ENCODE results near the gene BET1L.
"Not testable (repeated sequence)": the region's sequence is repeated elsewhere in the genome, so short reads cannot be mapped to it uniquely, and the experiment has no call there.

Gene BET1L

GRCh38 chr11:224424-224823, 17.2 kb upstream of the BET1L start:
- H3K36me3 ChIP-seq (replicated peaks) = no peaks in the 10 kb centered on the region
- H3K4me3 ChIP-seq (ENCODE audit: low read depth, low read length) = no peak overlapping the region
- H3K27ac ChIP-seq = no peak overlapping the region
- in situ Hi-C loops (cut with HindIII; ENCODE audit: low pct_ligation_motif_present, low sequenced_read_pairs) = no loop called here
- no peak for TF ChIP-seq CTCF (IDR thresholded peaks at IDR 0.05; ENCODE audit: low read depth, low read length, missing control alignments)
- no peaks in the 10 kb centered on the region for H3K27me3 ChIP-seq (replicated peaks)
- no peak for DNase-seq

GRCh38 chr11:223884-224283, 16.7 kb upstream of the BET1L start:
- H3K4me3 ChIP-seq (ENCODE audit: low read depth, low read length) = no peak overlapping the region
- H3K36me3 ChIP-seq (replicated peaks) = no peaks in the 10 kb centered on the region
- no peak for DNase-seq
- no peak for TF ChIP-seq CTCF (IDR thresholded peaks at IDR 0.05; ENCODE audit: low read depth, low read length, missing control alignments)
- H3K27me3 ChIP-seq (replicated peaks) = no peaks in the 10 kb centered on the region
- in situ Hi-C loops (cut with HindIII; ENCODE audit: low pct_ligation_motif_present, low sequenced_read_pairs) = no loop called here
- no peak overlapping the region for H3K27ac ChIP-seq

GRCh38 chr11:223026-223789, 16.0 kb upstream of the BET1L start:
- no peak overlapping the region for H3K4me3 ChIP-seq (ENCODE audit: low read depth, low read length)
- peaks cover 2% of the 10 kb centered on the region for H3K36me3 ChIP-seq (replicated peaks)
- no peak overlapping the region for H3K27ac ChIP-seq
- H3K27me3 ChIP-seq (replicated peaks) = no peaks in the 10 kb centered on the region
- DNase-seq = no peak
- in situ Hi-C loops (cut with HindIII; ENCODE audit: low pct_ligation_motif_present, low sequenced_read_pairs) = no loop called here
- TF ChIP-seq CTCF (IDR thresholded peaks at IDR 0.05; ENCODE audit: low read depth, low read length, missing control alignments) = no peak

GRCh38 chr11:221998-222789, 15.0 kb upstream of the BET1L start:
- no peak for DNase-seq

GRCh38 chr11:221539-221938, 14.3 kb upstream of the BET1L start:
- Histone ChIP-seq H3K36me3 (replicated peaks) (peaks cover 2% of the 10 kb centered on the region), H3K4me3 (ENCODE audit: low read depth, low read length) (no peak overlapping the region), H3K27me3 (replicated peaks) (no peaks in the 10 kb centered on the region), H3K27ac (no peak overlapping the region)
- no peak for DNase-seq
- TF ChIP-seq CTCF (IDR thresholded peaks at IDR 0.05; ENCODE audit: low read depth, low read length, missing control alignments) = no peak
- in situ Hi-C loops (cut with HindIII; ENCODE audit: low pct_ligation_motif_present, low sequenced_read_pairs) = no loop called here

More at GRCh38 chr11:221998-222789, 15.0 kb upstream of the BET1L start:
- no peak for TF ChIP-seq CTCF (IDR thresholded peaks at IDR 0.05; ENCODE audit: low read depth, low read length, missing control alignments)
- in situ Hi-C loops (cut with HindIII; ENCODE audit: low pct_ligation_motif_present, low sequenced_read_pairs) = no loop called here
- Histone ChIP-seq H3K4me3 (ENCODE audit: low read depth, low read length) (no peak overlapping the region), H3K36me3 (replicated peaks) (peaks cover 2% of the 10 kb centered on the region), H3K27ac (no peak overlapping the region), H3K27me3 (replicated peaks) (no peaks in the 10 kb centered on the region)

- H3K27me3 ChIP-seq (replicated peaks); H3K27ac ChIP-seq; H3K4me3 ChIP-seq (ENCODE audit: low read depth, low read length); DNase-seq; in situ Hi-C loops (cut with HindIII; ENCODE audit: low pct_ligation_motif_present, low sequenced_read_pairs); H3K36me3 ChIP-seq (replicated peaks): not testable (repeated sequence)
Observed at GRCh38 chr11:220641-221215, 13.5 kb upstream of the BET1L start.

All from brain microvascular endothelial cell (primary cell).